Measurements from ENCODE around the gene SMS. TPM values are rescaled to one million over a fixed set of nuclear protein-coding genes. Genes with fewer than 3 reads are reported as not detected.

The SMS gene
- total and polyA plus RNA-seq, 10 of the 15 experiments (the other 5 are each of a cell fraction or from before 2014, with no cell fraction given), result 55.8 to 156 (median 114) TPM

- Histone ChIP-seq H3K27ac (ENCODE audit: control insufficient read depth, insufficient read depth) (no peak overlapping the region), H4K20me1 (ENCODE audit: control insufficient read depth, insufficient read depth) (no peaks in the 10 kb centered on the region), H3K9me3 (replicated peaks; ENCODE audit: control insufficient read depth, insufficient read depth, low read length) (no peaks in the 10 kb centered on the region), H3K4me3 (no peak overlapping the region), H3K4me1 (ENCODE audit: control insufficient read depth, insufficient read depth, low read length) (no peaks in the 10 kb centered on the region), H3K79me2 (ENCODE audit: control insufficient read depth, insufficient read depth, low read length) (no peaks in the 10 kb centered on the region), H3K36me3 (ENCODE audit: control insufficient read depth in 2 of 2, insufficient read depth in 2 of 2, low read length in 1 of 2) (no peaks in the 10 kb centered on the region), H3K4me2 (ENCODE audit: control insufficient read depth, insufficient read depth) (no peak overlapping the region), H2AFZ (ENCODE audit: control insufficient read depth, low read depth, low read length) (no peak overlapping the region), H3K9ac (ENCODE audit: control insufficient read depth, insufficient read depth, low read length) (no peak overlapping the region), H3K27me3 (replicated peaks in 1 of 2; ENCODE audit: control insufficient read depth in 2 of 2, insufficient read depth in 2 of 2, low read length in 1 of 2) (no peaks in the 10 kb centered on the region)
- TF ChIP-seq TARDBP (IDR thresholded peaks at IDR 0.05; ENCODE audit: borderline replicate concordance) (no peak), SIX5 (IDR thresholded peaks at IDR 0.05; ENCODE audit: low read depth, low read length, severe bottlenecking) (no peak), ZBTB33 (IDR thresholded peaks at IDR 0.05) (no peak), KLF5 (IDR thresholded peaks at IDR 0.05; ENCODE audit: partially characterized antibody) (no peak), CHD4 (IDR thresholded peaks at IDR 0.05) (no peak), ZZZ3 (IDR thresholded peaks at IDR 0.05; ENCODE audit: control insufficient read depth, insufficient read length, low read depth) (no peak), EGR1 (IDR thresholded peaks at IDR 0.05; ENCODE audit: borderline replicate concordance in 1 of 2, low read depth in 2 of 2, low read length in 2 of 2) (no peak)
- DNase-seq (ENCODE audit: low read depth, low spot score) (no peak), FAIRE-seq (no peak), ATAC-seq (no peak)
- ChIA-PET CTCF (no interaction called here), RAD21 (ENCODE audit: unreplicated experiment) (no interaction called here), SMC1A (ENCODE audit: uncharacterized antibody, unreplicated experiment) (no interaction called here), POLR2A (no interaction called here)
- in situ Hi-C loops (cut with MboI) (no loop called here), intact Hi-C loops (cut with micrococcal nuclease; ENCODE audit: unreplicated experiment) (no loop called here)
- WGBS (ENCODE audit: insufficient coverage, insufficient replicate concordance, low lambda C conversion rate, missing lambda C conversion rate), result 53% methylated on average over 1 of the region's 1 CpG
- BruUV-seq (replicated peaks), result no TSS peak
These were observed 33.2 kb upstream of the SMS start for GRCh38 chrX:21907260-21907659.
